K562 (cell line): ENCODE measurements around the gene CGB8. TPM values are rescaled to one million over a fixed set of nuclear protein-coding genes. Genes with fewer than 3 reads are reported as not detected.

ENCODE experiments used
- BCL6 ChIP-seq: fragments of 250-450 bp; sonication (Bioruptor Pico); IDR thresholded peaks from 2 replicates; pipeline ENCODE4 v1.4.0; 2020
- ETV1 ChIP-seq: fragments of 450-650 bp; conservative IDR thresholded peaks from 2 replicates; pipeline ENCODE4 v1.6.1; 2016; ENCODE audit warnings: missing genetic modification characterization, control low read depth, low read depth, missing compliant biosample characterization
- GATA2 ChIP-seq: sonication (generic); formaldehyde crosslinking; IDR thresholded peaks from 2 replicates; pipeline ENCODE4 v1.4.0; 2020; ENCODE audit warnings: mild to moderate bottlenecking, missing genetic modification reagents
- HINFP ChIP-seq: fragments of 450-650 bp; conservative IDR thresholded peaks from 2 replicates; pipeline ENCODE4 v1.6.1; 2016; ENCODE audit warnings: missing genetic modification characterization, low read depth, mild to moderate bottlenecking, control low read depth, missing compliant biosample characterization
- MITF ChIP-seq: IDR thresholded peaks from 2 replicates; pipeline ENCODE4 v1.6.1; 2014; ENCODE audit warnings: antibody characterized with exemption
- NR2F6 ChIP-seq: fragments of 450-650 bp; formaldehyde crosslinking; IDR thresholded peaks from 2 replicates; pipeline ENCODE4 v1.4.0; 2020; ENCODE audit warnings: mild to moderate bottlenecking
- RB1 ChIP-seq: fragments of 450-650 bp; IDR thresholded peaks from 2 replicates; pipeline ENCODE4 v1.6.1; 2017; ENCODE audit warnings: low read depth, mild to moderate bottlenecking
- RFX1 ChIP-seq: fragments of 450-650 bp; IDR thresholded peaks from 2 replicates; pipeline ENCODE4 v1.6.1; 2016; ENCODE audit warnings: mild to moderate bottlenecking, moderate library complexity
- SETDB1 ChIP-seq: IDR thresholded peaks from one replicate; pipeline ENCODE4 v1.6.1; 2012; ENCODE audit warnings: low read length, control low read depth, inconsistent platforms
- SIN3A ChIP-seq, 2 experiments: fragments of 150-350 bp in 1 of 2; IDR thresholded peaks; 2 replicates each; pipeline ENCODE4 v1.6.1; 2011 to 2016; ENCODE audit warnings: borderline replicate concordance in 2 of 2, low read depth in 2 of 2, low read length in 2 of 2, mild to moderate bottlenecking in 2 of 2, moderate library complexity in 2 of 2; ENCODE audit not compliant: control insufficient read depth in 1 of 2
- THRAP3 ChIP-seq: fragments of 450-650 bp; IDR thresholded peaks from 2 replicates; pipeline ENCODE4 v1.6.1; 2016; ENCODE audit warnings: mild to moderate bottlenecking, inconsistent platforms, borderline replicate concordance
- YY1 ChIP-seq, 3 experiments: IDR thresholded peaks; 2 replicates each; pipeline ENCODE4 v1.6.1; 2011; ENCODE audit warnings: low read length in 2 of 3, mild to moderate bottlenecking in 2 of 3, moderate library complexity in 2 of 3, borderline replicate concordance in 1 of 3, control low read depth in 1 of 3, low read depth in 1 of 3; ENCODE audit not compliant: insufficient read depth in 3 of 3, insufficient replicate concordance in 2 of 3, control insufficient read depth in 1 of 3, insufficient read length in 1 of 3; ENCODE audit errors: extremely low read depth in 1 of 3
- ZBED1 ChIP-seq: IDR thresholded peaks from 2 replicates; pipeline ENCODE4 v1.6.1; 2014
- ZBTB11 ChIP-seq, 3 experiments: fragments of 200-800 bp in 1 of 3; fragments of 250-450 bp in 1 of 3; fragments of 450-650 bp in 1 of 3; sonication (Bioruptor Pico) in 1 of 3; sonication (Bioruptor generic) in 1 of 3; formaldehyde crosslinking in 1 of 3; IDR thresholded peaks; 2 replicates each; pipeline versions ENCODE4 v1.6.1 to v1.8.0; 2016 to 2022; ENCODE audit warnings: mild to moderate bottlenecking in 2 of 3, missing genetic modification characterization in 2 of 3, missing compliant biosample characterization in 1 of 3, moderate library complexity in 1 of 3
- ZMIZ1 ChIP-seq, 2 experiments: fragments of 150-350 bp in 1 of 2; IDR thresholded peaks; 2 replicates each; pipeline ENCODE4 v1.6.1; 2012 to 2016; ENCODE audit warnings: low read depth in 2 of 2, low read length in 2 of 2, mild to moderate bottlenecking in 1 of 2, moderate library complexity in 1 of 2
- ZNF354B ChIP-seq: fragments of 250-450 bp; sonication (Bioruptor Pico); IDR thresholded peaks from 2 replicates; pipeline ENCODE4 v1.4.0; 2020
- ZNF644 ChIP-seq: fragments of 200-800 bp; sonication (Bioruptor generic); IDR thresholded peaks from 2 replicates; pipeline ENCODE4 v1.6.1; 2016; ENCODE audit warnings: low read depth, missing genetic modification characterization, missing compliant biosample characterization
- polyA plus RNA-seq, 8 experiments: library from polyadenylated mRNA; depleted of rRNA in 4 of 8; stranded (reverse) in 5 of 8; unstranded in 3 of 8; fragments of >200 nt; fragmentation: Nextera tagmentation in 2 of 8; fragmentation: Illumina TruSeq in 1 of 8; extraction: Ambion mirVana in 2 of 8; extraction: Trizol in 1 of 8; gene quantifications; 2 replicates each; pipeline versions ENCODE4 v1.2.1 to v1.2.3, GENCODE V29; 2011 to 2014; ENCODE audit warnings: inconsistent platforms in 1 of 8, missing spikeins in 1 of 8
- total RNA-seq, 7 experiments: library from RNA; depleted of rRNA in 6 of 7; stranded (reverse); fragments of >200 nt in 6 of 7; fragmentation: Illumina TruSeq in 2 of 7; extraction: Trizol in 2 of 7; gene quantifications; 2 replicates each; pipeline versions ENCODE4 v1.2.1 to v1.2.3, GENCODE V29; 2011 to 2021; ENCODE audit warnings: low replicate concordance in 1 of 7

Gene CGB8
- total and polyA plus RNA-seq, 9 of the 15 experiments (the other 6 are each of a cell fraction or from before 2014, with no cell fraction given) = not detected

- no peak for TF ChIP-seq SETDB1
- no peak for TF ChIP-seq GATA2
- peak in 1 of 3 experiments; percentile 18 for TF ChIP-seq YY1 (IDR thresholded peaks at IDR 0.05; ENCODE audit: borderline replicate concordance in 1 of 3, control insufficient read depth in 1 of 3, extremely low read depth in 1 of 3, insufficient read depth in 3 of 3, insufficient read length in 1 of 3, insufficient replicate concordance in 2 of 3, low read depth in 1 of 3, low read length in 2 of 3)
- TF ChIP-seq HINFP (tag) = no peak
- no peak for TF ChIP-seq ZMIZ1 (IDR thresholded peaks at IDR 0.05; ENCODE audit: low read depth in 2 of 2, low read length in 2 of 2)
- TF ChIP-seq ZNF644 (tag) = no peak
- TF ChIP-seq THRAP3 = no peak
- no peak for TF ChIP-seq BCL6 (CRISPR knock-in tag)
- no peak for TF ChIP-seq RB1
- TF ChIP-seq ETV1 (tag) = no peak
- no peak for TF ChIP-seq RFX1
- TF ChIP-seq MITF = no peak
- TF ChIP-seq SIN3A (IDR thresholded peaks at IDR 0.05; ENCODE audit: borderline replicate concordance in 2 of 2, control insufficient read depth in 1 of 2, low read depth in 2 of 2, low read length in 2 of 2) = no peak
- no peak for TF ChIP-seq ZNF354B (CRISPR knock-in tag)
- no peak for TF ChIP-seq NR2F6
- TF ChIP-seq ZBTB11 (CRISPR knock-in tag; IDR thresholded peaks at IDR 0.05) = no peak
- TF ChIP-seq ZBED1 = no peak
Measured at GRCh38 chr19:49017666-49018351, 31.1 kb downstream of the CGB8 start (continued).
